ENCODE results near the gene ARHGEF38.
"Not testable (repeated sequence)": the region's sequence is repeated elsewhere in the genome, so short reads cannot be mapped to it uniquely, and the experiment has no call there.

Gene ARHGEF38

GRCh38 chr4:105715692-105716278, 163.4 kb downstream of the ARHGEF38 start:
- Histone ChIP-seq H3K79me2 (ENCODE audit: control insufficient read depth, low read length) (peaks cover 42% of the 10 kb centered on the region), H3K27me3 (ENCODE audit: control insufficient read depth, low read length) (no peaks in the 10 kb centered on the region), H4K20me1 (ENCODE audit: control insufficient read depth, insufficient read depth, low read depth, low read length) (0 out of 2 replicates have a peak, but pooled peaks cover 4% of the 10 kb centered on the region), H3K4me3 (ENCODE audit: low read length) (no peak overlapping the region), H3K36me3 (ENCODE audit: control insufficient read depth, low read length) (peaks cover 13% of the 10 kb centered on the region), H3F3A (ENCODE audit: control insufficient read depth, insufficient read depth) (peaks cover 6% of the 10 kb centered on the region; the same call in 1 of the 2 replicates), H3K27ac (ENCODE audit: low read depth, low read length) (no peak overlapping the region), H3K4me1 (ENCODE audit: control insufficient read depth, low read length) (peaks cover 23% of the 10 kb centered on the region), H3K9me2 (replicated peaks; ENCODE audit: control insufficient read depth, low read length) (no peaks in the 10 kb centered on the region), H3K9me3 (ENCODE audit: control insufficient read depth, insufficient read depth, low read length) (no peaks in the 10 kb centered on the region), H3K4me2 (ENCODE audit: low read length) (no peak overlapping the region)
- peak; percentile 62 for TF ChIP-seq CTCF (IDR thresholded peaks at IDR 0.05; ENCODE audit: low read depth, low read length, poor library complexity, severe bottlenecking)
- TF ChIP-seq EZH2phosphoT487 (IDR thresholded peaks at IDR 0.05; ENCODE audit: borderline replicate concordance, low read length) = no peak

- Histone ChIP-seq H3K4me2 (ENCODE audit: low read length) (no peak overlapping the region), H3K9me3 (ENCODE audit: control insufficient read depth, insufficient read depth, low read length) (no peaks in the 10 kb centered on the region), H3K36me3 (ENCODE audit: control insufficient read depth, low read length) (peaks cover 29% of the 10 kb centered on the region), H3K4me1 (ENCODE audit: control insufficient read depth, low read length) (peaks cover 25% of the 10 kb centered on the region), H3K9me2 (replicated peaks; ENCODE audit: control insufficient read depth, low read length) (no peaks in the 10 kb centered on the region), H3K4me3 (ENCODE audit: low read length) (no peak overlapping the region), H4K20me1 (ENCODE audit: control insufficient read depth, insufficient read depth, low read depth, low read length) (0 out of 2 replicates have a peak, but pooled peaks cover 4% of the 10 kb centered on the region), H3F3A (ENCODE audit: control insufficient read depth, insufficient read depth) (no peaks in the 10 kb centered on the region; the same call in 1 of the 2 replicates), H3K79me2 (ENCODE audit: control insufficient read depth, low read length) (peaks cover 20% of the 10 kb centered on the region), H3K27me3 (ENCODE audit: control insufficient read depth, low read length) (no peaks in the 10 kb centered on the region), H3K27ac (ENCODE audit: low read depth, low read length) (no peak overlapping the region)
- no peak for TF ChIP-seq EZH2phosphoT487 (IDR thresholded peaks at IDR 0.05; ENCODE audit: borderline replicate concordance, low read length)
Observed at GRCh38 chr4:105719204-105719603, 166.8 kb downstream of the ARHGEF38 start.

GRCh38 chr4:105725623-105726022, 173.2 kb downstream of the ARHGEF38 start:
- Histone ChIP-seq H3K9me2 (replicated peaks; ENCODE audit: control insufficient read depth, low read length) (no peaks in the 10 kb centered on the region), H3K27ac (ENCODE audit: low read depth, low read length) (no peak overlapping the region), H3K9me3 (ENCODE audit: control insufficient read depth, insufficient read depth, low read length) (no peaks in the 10 kb centered on the region), H3K4me3 (ENCODE audit: low read length) (no peak overlapping the region), H3K4me1 (ENCODE audit: control insufficient read depth, low read length) (peaks cover 16% of the 10 kb centered on the region), H3F3A (ENCODE audit: control insufficient read depth, insufficient read depth) (no peaks in the 10 kb centered on the region), H3K27me3 (ENCODE audit: control insufficient read depth, low read length) (no peaks in the 10 kb centered on the region), H3K79me2 (ENCODE audit: control insufficient read depth, low read length) (peaks cover 2% of the 10 kb centered on the region; the same call in 1 of the 2 replicates), H4K20me1 (ENCODE audit: control insufficient read depth, insufficient read depth, low read depth, low read length) (no peaks in the 10 kb centered on the region), H3K4me2 (ENCODE audit: low read length) (no peak overlapping the region), H3K36me3 (ENCODE audit: control insufficient read depth, low read length) (peaks cover 50% of the 10 kb centered on the region)
- TF ChIP-seq EZH2phosphoT487 (IDR thresholded peaks at IDR 0.05; ENCODE audit: borderline replicate concordance, low read length) (no peak), CTCF (IDR thresholded peaks at IDR 0.05; ENCODE audit: low read depth, low read length, poor library complexity, severe bottlenecking) (no peak)

- not testable (repeated sequence) for H3K4me1 ChIP-seq (ENCODE audit: control insufficient read depth, low read length); H3K9me2 ChIP-seq (replicated peaks; ENCODE audit: control insufficient read depth, low read length); H3K4me2 ChIP-seq (ENCODE audit: low read length); H3K27me3 ChIP-seq (ENCODE audit: control insufficient read depth, low read length); H3F3A ChIP-seq (ENCODE audit: control insufficient read depth, insufficient read depth); H3K27ac ChIP-seq (ENCODE audit: low read depth, low read length); H3K79me2 ChIP-seq (ENCODE audit: control insufficient read depth, low read length); H4K20me1 ChIP-seq (ENCODE audit: control insufficient read depth, insufficient read depth, low read depth, low read length); H3K9me3 ChIP-seq (ENCODE audit: control insufficient read depth, insufficient read depth, low read length); H3K4me3 ChIP-seq (ENCODE audit: low read length)
- H3K36me3 ChIP-seq (ENCODE audit: control insufficient read depth, low read length) = peaks cover 29% of the 10 kb centered on the region
Observed at GRCh38 chr4:105729895-105730294, 177.5 kb downstream of the ARHGEF38 start.

Measured in DOHH2 (cell line).